ENCODE results near the gene AMZ1.
A peak's percentile ranks its signal among the peaks of the same experiment; 100 is the strongest.

- TF ChIP-seq EZH2 (IDR thresholded peaks at IDR 0.05; ENCODE audit: insufficient read depth, poor library complexity, severe bottlenecking) (peak; percentile 50), EZH2phosphoT487 (IDR thresholded peaks at IDR 0.05; ENCODE audit: insufficient read depth, low read depth) (no peak)
Measured at GRCh38 chr7:2688409-2689342, 674 bp downstream of the AMZ1 start.
